Stimulated activated naive CD8-positive, alpha-beta T cell treated with anti-CD3 and anti-CD28 coated beads, Interleukin-15, Interleukin-2, amounts not matched to agents 100 U/mL and 50 U/mL, for 24 hours (primary cell): Measurements from ENCODE around the gene OR51B2.
"Not testable (repeated sequence)": the region's sequence is repeated elsewhere in the genome, so short reads cannot be mapped to it uniquely, and the experiment has no call there.

Source experiments
- ATAC-seq: fragments of 150-1000 bp; cut with Tn5 transposase; one replicate; pipeline ENCODE4 v1.10.0; 2021
- DNase-seq: peaks from one replicate; pipeline ENCODE4 v3.0.0; 2021

Gene OR51B2

DNA sequence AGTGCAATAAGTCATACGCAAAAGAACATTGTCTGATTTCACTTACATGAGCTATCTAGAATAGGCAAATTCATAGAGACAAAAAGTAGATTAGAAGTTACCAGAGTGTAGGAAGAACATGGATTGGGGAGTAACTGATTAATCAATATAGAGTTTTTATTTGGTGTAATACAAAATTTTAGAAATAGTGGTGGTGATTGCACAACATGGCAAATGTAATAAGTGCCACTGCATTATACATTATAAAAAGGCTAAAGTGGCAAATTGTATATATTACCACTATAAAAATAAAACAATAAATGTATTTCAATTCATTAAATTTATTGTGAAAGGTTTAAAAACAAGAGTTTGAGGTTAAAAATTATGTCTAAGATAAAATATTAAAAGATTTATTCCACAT, 13.7 kb downstream of the OR51B2 start:
- no peak for ATAC-seq
- no peak for DNase-seq

DNA sequence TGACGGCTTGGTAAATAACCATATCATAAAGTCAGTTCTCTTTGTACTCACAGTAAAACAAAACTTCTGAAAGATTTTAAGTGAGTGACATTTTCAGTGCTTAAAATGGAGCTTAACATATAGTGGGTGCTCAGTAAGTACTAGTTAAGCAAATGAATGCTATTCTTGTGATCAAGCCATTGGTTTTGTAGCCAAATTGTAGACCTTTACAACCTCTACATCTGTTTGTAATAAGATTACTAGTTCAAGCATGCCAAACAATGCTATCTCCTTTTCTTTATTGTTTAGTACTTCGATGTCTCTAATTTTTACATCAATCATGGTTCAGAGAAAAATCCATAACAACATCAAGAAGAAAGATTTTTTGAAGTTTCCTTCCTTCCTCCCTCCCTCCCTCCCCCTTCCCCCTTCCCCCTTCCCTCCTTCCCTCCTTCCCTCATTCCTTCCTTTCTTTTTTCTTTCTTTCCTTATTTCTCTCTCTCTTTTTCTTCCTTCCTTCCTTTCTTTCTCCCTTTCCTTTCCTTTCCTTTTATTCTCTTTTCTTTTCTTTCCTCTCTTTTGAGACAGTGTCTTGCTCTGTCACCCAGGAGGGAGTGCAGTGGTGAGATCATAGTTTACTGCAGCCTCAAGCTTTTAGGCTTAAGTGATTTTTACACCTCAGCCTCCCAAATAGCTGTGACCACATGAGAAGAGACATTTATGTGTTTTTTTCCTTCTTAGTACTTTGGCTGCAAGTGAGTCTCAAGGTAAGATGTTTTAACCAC, 16.7 kb downstream of the OR51B2 start:
- DNase-seq (no peak), ATAC-seq (no peak)

- no peak for DNase-seq
- no peak for ATAC-seq
Observed at GRCh38 chr11:5304046-5304445, 20.1 kb downstream of the OR51B2 start.

DNA sequence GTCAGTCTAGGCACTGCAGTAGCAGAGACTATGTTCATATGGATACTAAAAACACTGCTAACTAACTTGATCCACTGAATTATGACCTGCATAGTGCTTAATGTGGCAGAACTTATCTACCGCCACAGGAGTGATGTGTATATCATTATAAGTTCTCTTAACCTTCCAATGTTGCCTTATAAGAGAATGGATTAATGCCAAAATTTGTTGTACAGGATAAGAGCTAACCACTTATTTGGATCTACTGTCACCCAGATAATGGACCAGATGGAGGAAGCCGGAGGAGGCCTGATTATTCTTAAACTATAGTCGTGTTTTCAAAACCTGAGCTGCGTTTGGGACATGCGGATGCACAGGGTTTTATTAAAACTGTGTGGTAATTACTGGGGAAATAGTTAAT, 20.5 kb downstream of the OR51B2 start:
- DNase-seq, result no peak

DNA sequence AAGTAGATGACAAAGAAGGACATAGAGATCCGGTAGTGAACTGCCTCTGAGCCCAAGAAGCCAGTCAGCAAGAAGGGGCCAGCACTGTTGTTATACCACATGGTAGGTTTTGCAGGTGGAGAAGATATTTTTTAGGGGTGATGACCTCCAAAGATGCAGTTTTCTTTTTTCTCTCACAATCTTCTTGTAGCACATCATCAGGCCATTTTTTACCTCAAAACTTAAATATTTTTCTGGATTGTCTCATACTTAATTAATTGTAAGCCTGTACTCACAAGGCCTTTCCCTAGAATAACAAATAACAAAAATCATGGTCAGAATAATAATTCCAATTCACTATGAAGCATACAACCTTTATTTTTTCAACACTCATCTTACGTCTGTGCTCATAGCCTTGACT, 22.3 kb downstream of the OR51B2 start, which contains the start of gene OR51B4:
TSS of gene OR51B4 (minus strand) at position 101 of the 400 bp plus-strand sequence. CDS start at position 101, 0 bp downstream.
- DNase-seq (no peak), ATAC-seq (no peak)

More for the DNA sequence above, 20.5 kb downstream of the OR51B2 start:
- ATAC-seq, result no peak

GRCh38 chr11:5300251-5300650, 23.8 kb downstream of the OR51B2 start:
- DNase-seq (no peak), ATAC-seq (no peak)

GRCh38 chr11:5298451-5298850, 25.6 kb downstream of the OR51B2 start:
- no peak for ATAC-seq
- DNase-seq, result no peak

DNA sequence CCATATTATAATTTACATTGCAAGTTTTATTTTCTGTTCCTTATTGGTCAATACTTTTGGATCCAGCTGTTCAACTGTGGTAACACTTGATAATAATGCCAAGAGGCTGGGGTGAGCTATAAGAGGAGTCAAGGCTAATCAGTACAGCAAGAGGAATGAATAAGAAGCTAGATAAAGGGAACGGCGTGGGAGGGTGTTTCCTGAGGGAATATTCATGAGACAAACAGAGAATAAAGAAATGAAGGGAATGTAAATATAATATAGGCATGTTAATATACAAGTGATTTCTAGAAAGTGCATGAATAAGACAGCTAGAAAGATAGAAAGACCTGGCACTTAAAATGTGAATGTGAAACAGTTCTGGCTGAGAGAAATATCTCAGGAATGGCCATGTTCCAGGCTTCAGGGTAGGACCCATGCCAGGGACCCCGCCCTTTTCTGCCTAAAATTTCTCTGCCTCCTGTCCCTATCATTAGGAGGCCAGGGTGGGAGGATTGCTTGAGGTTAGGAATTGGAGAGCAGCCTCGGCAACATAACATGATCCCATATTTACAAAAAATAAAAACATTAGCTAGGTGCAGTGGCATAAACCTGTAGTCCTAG, 26.3 kb downstream of the OR51B2 start:
- no peak for DNase-seq
- ATAC-seq, result no peak

DNA sequence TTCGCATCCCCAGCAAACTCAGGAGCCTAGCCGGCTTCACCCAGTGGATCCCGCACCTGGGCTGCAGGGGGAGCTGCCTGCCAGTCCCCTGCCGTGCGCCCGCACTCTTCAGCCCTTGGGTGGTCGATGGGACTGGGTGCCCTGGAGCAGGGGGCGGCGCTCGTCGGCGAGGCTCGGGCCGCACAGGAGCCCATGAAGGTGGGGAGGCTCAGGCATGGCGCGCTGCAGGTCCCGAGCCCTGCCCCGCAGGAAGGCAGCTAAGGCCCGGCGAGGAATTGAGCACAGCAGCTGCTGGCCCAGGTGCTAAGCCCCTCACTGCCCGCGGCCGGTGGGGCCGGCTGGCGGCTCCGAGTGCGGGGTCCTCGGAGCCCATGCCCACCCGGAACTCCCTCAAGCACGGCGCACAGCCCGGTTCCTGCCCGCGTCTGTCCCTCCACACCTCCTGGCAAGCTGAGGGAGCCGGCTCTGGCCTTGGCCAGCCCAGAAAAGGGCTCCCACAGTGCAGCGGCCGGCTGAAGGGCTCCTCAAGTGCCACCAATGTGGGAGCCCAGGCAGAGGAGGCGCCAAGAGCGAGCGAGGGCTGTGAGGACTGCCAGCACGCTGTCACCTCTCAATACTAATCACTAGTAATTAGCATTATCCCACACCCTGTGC, 29.6 kb downstream of the OR51B2 start:
- not testable (repeated sequence) for ATAC-seq, DNase-seq

GRCh38 chr11:5293028-5293427, 31.1 kb downstream of the OR51B2 start:
- no peak for ATAC-seq
- no peak for DNase-seq

DNA sequence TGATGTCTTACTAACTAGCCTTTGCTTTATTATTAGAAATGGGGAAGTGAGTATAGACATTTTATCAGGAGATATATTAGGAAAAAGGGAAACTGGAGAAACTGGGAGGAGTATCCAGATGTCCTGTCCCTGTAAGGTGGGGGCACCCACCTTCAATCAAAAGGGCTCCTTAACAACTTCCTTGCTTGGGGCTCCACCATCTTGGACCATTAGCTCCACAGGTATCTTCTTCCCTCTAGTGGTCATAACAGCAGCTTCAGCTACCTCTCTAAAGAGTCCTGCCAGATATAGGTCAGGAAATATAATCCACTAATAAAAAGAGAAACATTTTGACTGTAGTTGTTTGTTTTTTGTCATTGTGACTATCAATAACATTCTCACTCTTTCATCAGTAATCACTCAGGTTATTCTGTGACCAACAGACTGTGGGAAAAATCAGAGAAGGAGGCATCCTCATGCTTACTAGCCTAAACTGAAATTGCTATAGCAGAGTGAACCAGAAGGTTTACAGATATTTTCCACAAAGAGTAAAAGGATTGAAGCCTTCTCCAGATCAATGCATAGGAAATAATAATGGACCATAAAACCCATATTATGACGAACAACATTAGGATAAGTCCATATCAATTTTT, 32.8 kb downstream of the OR51B2 start:
- DNase-seq (no peak), ATAC-seq (no peak)

GRCh38 chr11:5290106-5290505, 34.0 kb downstream of the OR51B2 start:
- no peak for DNase-seq
- ATAC-seq, result no peak

- no peak for ATAC-seq
Observed at GRCh38 chr11:5289696-5290095, 34.4 kb downstream of the OR51B2 start.

GRCh38 chr11:5288906-5289550, 35.1 kb downstream of the OR51B2 start:
- DNase-seq, result no peak

More at GRCh38 chr11:5289696-5290095, 34.4 kb downstream of the OR51B2 start:
- no peak for DNase-seq

DNA sequence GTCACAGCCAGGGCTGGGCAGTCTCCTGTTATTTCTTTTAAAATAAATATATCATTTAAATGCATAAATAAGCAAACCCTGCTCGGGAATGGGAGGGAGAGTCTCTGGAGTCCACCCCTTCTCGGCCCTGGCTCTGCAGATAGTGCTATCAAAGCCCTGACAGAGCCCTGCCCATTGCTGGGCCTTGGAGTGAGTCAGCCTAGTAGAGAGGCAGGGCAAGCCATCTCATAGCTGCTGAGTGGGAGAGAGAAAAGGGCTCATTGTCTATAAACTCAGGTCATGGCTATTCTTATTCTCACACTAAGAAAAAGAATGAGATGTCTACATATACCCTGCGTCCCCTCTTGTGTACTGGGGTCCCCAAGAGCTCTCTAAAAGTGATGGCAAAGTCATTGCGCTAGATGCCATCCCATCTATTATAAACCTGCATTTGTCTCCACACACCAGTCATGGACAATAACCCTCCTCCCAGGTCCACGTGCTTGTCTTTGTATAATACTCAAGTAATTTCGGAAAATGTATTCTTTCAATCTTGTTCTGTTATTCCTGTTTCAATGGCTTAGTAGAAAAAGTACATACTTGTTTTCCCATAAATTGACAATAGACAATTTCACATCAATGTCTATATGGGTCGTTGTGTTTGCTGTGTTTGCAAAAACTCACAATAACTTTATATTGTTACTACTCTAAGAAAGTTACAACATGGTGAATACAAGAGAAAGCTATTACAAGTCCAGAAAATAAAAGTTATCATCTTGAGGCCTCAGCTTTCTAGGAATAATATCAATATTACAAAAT, 35.8 kb downstream of the OR51B2 start:
- DNase-seq (no peak), ATAC-seq (no peak)

More at GRCh38 chr11:5288906-5289550, 35.1 kb downstream of the OR51B2 start:
- ATAC-seq, result no peak

- DNase-seq, result no peak
- no peak for ATAC-seq
Observed at GRCh38 chr11:5286901-5287300, 37.2 kb downstream of the OR51B2 start.

- ATAC-seq (no peak), DNase-seq (no peak)
Observed at GRCh38 chr11:5286351-5286750, 37.7 kb downstream of the OR51B2 start.

- DNase-seq, result no peak
Observed at GRCh38 chr11:5285703-5286340, 38.3 kb downstream of the OR51B2 start.

GRCh38 chr11:5284637-5285036, 39.5 kb downstream of the OR51B2 start:
- no peak for DNase-seq

More at GRCh38 chr11:5285703-5286340, 38.3 kb downstream of the OR51B2 start:
- no peak for ATAC-seq

DNA sequence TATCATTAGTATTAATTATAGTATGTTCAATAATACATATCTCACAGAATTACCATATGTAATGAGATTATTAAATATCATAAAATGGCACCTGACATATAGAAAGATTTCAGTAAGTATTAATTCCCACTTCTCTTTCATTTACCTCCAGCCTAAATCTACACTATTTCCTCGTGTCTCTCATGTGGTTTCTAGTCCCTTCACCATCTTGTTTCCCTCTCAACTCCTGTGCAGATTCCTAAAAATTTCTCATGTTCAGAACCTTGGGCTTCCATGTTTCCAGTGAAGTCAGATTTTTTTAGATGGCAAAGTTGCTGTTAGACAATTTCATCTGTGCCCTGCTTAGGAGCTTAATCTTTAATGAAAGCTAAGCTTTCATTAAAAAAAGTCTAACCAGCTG, 40.2 kb downstream of the OR51B2 start:
- DNase-seq, result no peak
- ATAC-seq, result no peak

More at GRCh38 chr11:5284637-5285036, 39.5 kb downstream of the OR51B2 start:
- no peak for ATAC-seq

DNA sequence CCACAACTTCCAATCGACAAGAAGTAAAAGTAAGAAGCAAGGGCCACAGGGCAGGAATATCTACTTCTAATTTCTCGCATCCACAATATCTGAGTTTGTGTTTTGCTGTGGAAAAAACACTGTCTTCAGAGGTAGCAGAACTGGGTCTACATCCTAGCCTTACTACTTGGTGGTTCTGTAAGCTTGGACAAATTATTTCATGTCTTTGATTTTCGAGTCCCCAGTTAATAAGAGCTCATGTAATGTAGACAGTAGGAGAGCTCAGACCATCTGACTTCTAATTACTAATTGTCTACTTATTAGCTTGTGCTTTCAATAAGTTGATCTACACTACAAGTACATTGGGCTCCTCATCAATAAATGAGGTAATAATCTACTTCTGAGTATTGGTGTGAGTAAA, 41.0 kb downstream of the OR51B2 start:
- ATAC-seq (no peak), DNase-seq (no peak)
